ENCODE measurements around the gene C5orf22. TPM values are rescaled to one million over a fixed set of nuclear protein-coding genes. Genes with fewer than 3 reads are reported as not detected.

The C5orf22 gene
- total and polyA plus RNA-seq, 2 donors (not counting 3 experiments of a cell fraction or from before 2014, with no cell fraction given) = 11.7 to 27.5 TPM

DNA sequence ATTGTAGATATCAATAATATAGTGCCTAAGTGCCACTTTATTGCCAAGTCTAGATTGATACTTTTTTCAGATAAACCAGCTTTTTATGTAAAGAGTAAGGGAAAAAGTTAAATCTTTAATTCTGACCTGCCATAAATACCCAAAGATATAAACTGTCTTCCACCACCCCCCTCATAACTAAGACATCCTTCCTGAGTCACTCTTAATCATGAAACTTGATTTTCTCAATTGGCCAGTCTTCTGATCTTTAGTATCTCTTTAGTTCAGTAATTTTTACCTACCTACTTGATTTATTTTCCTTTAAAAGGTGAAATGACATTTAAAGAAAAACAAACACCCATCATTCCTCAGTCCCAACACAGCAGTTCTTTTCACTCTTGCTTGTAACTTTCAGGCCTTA, 21.8 kb downstream of the C5orf22 start:
- CTCF ChIA-PET = no interaction called here
- DNase-seq (ENCODE audit: low read depth, low spot score) = no peak
- BruUV-seq (replicated peaks) = no TSS peak

More for the DNA sequence above, 21.8 kb downstream of the C5orf22 start:
- POLR2A ChIA-PET = no interaction called here
- no peak overlapping the region for H3K27ac ChIP-seq (ENCODE audit: insufficient read depth, low read depth, low read length)
- no peaks in the 10 kb centered on the region for H3K9me3 ChIP-seq (replicated peaks; ENCODE audit: control insufficient read depth, insufficient read depth, low read length)
- H3K4me2 ChIP-seq (ENCODE audit: insufficient read depth, low read length) = no peak overlapping the region
- H3K4me1 ChIP-seq (ENCODE audit: control insufficient read depth, extremely low read depth, insufficient read depth, low read length) = no peaks in the 10 kb centered on the region
- no peaks in the 10 kb centered on the region for H3K9me1 ChIP-seq (replicated peaks; ENCODE audit: control insufficient read depth, extremely low read depth, insufficient read depth, low read length)
- H4K20me1 ChIP-seq (replicated peaks; ENCODE audit: control insufficient read depth, extremely low read depth, insufficient read depth, low read length) = no peaks in the 10 kb centered on the region
- H3K36me3 ChIP-seq (ENCODE audit: control insufficient read depth in 2 of 2, extremely low read depth in 1 of 2, insufficient read depth in 2 of 2, low read length in 2 of 2) = peaks cover 6 to 7% of the 10 kb centered on the region in 2 experiments
- no peak overlapping the region for H3K4me3 ChIP-seq (replicated peaks in 1 of 3; ENCODE audit: insufficient read depth in 1 of 3, low read depth in 1 of 3, low read length in 3 of 3)
- H3K9ac ChIP-seq (replicated peaks; ENCODE audit: extremely low read depth, insufficient read depth, low read length) = no peak overlapping the region
- FAIRE-seq = no peak
- no peak overlapping the region for H2AFZ ChIP-seq (ENCODE audit: low read depth, low read length)
- H3K79me2 ChIP-seq (ENCODE audit: control insufficient read depth, insufficient read depth, low read length) = no peaks in the 10 kb centered on the region
- no peaks in the 10 kb centered on the region for H3K27me3 ChIP-seq (ENCODE audit: control insufficient read depth in 2 of 2, insufficient read depth in 2 of 2, low read length in 2 of 2)
- TF ChIP-seq, protein P1, sequence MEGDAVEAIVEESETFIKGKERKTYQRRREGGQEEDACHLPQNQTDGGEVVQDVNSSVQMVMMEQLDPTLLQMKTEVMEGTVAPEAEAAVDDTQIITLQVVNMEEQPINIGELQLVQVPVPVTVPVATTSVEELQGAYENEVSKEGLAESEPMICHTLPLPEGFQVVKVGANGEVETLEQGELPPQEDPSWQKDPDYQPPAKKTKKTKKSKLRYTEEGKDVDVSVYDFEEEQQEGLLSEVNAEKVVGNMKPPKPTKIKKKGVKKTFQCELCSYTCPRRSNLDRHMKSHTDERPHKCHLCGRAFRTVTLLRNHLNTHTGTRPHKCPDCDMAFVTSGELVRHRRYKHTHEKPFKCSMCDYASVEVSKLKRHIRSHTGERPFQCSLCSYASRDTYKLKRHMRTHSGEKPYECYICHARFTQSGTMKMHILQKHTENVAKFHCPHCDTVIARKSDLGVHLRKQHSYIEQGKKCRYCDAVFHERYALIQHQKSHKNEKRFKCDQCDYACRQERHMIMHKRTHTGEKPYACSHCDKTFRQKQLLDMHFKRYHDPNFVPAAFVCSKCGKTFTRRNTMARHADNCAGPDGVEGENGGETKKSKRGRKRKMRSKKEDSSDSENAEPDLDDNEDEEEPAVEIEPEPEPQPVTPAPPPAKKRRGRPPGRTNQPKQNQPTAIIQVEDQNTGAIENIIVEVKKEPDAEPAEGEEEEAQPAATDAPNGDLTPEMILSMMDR (IDR thresholded peaks at IDR 0.05; ENCODE audit: extremely low read depth in 1 of 2, insufficient read depth in 1 of 2, low read depth in 1 of 2, low read length in 2 of 2) = no peak
- no peak for TF ChIP-seq FOS (IDR thresholded peaks at IDR 0.05; ENCODE audit: borderline replicate concordance, insufficient read depth, low read length)
- no peak for TF ChIP-seq JUN (IDR thresholded peaks at IDR 0.05; ENCODE audit: borderline replicate concordance, insufficient read depth, insufficient read length, low read depth)
- TF ChIP-seq, protein P2, sequence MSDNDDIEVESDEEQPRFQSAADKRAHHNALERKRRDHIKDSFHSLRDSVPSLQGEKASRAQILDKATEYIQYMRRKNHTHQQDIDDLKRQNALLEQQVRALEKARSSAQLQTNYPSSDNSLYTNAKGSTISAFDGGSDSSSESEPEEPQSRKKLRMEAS (IDR thresholded peaks at IDR 0.05; ENCODE audit: insufficient read depth, insufficient read length) = no peak
- no peak for TF ChIP-seq EZH2 (IDR thresholded peaks at IDR 0.05; ENCODE audit: borderline replicate concordance, low read depth, low read length, severe bottlenecking)
- no peak for TF ChIP-seq POLR2AphosphoS5 (IDR thresholded peaks at IDR 0.05; ENCODE audit: insufficient read depth, low read depth, low read length)
- no peak for TF ChIP-seq GATA2 (IDR thresholded peaks at IDR 0.05; ENCODE audit: insufficient read depth, insufficient read length, low read depth, low read length)
- no peak for TF ChIP-seq POLR2A (IDR thresholded peaks at IDR 0.05; ENCODE audit: low read depth, low read length)
- TF ChIP-seq MYC (IDR thresholded peaks at IDR 0.05; ENCODE audit: low read depth, low read length) = no peak
- intact Hi-C loops (cut with micrococcal nuclease) = no loop called here
- dilution Hi-C loops (cut with MboI; ENCODE audit: extremely low pct_ligation_motif_present, low sequenced_read_pairs) = no loop called here
